ENCODE results near the gene ZDHHC24. TPM values are rescaled to one million over a fixed set of nuclear protein-coding genes. Genes with fewer than 3 reads are reported as not detected.

The ZDHHC24 gene
- total and polyA plus RNA-seq, 2 donors (not counting 1 experiment from before 2014, with no cell fraction given) = 6.0 to 11.6 TPM

GRCh38 chr11:66478729-66479393 is 67.0 kb downstream of the ZDHHC24 start:
- peak overlapping the region; percentile 74 to 97 (median 87) for H3K4me3 ChIP-seq (replicated peaks in 1 of 4; ENCODE audit: control extremely low read depth in 1 of 4, insufficient read depth in 1 of 4, low read depth in 3 of 4, low read length in 4 of 4)
- peak overlapping the region; percentile 97 for H3K27ac ChIP-seq (ENCODE audit: insufficient read depth, low read length)
- peaks cover 3% of the 10 kb centered on the region for H3K4me1 ChIP-seq (ENCODE audit: control insufficient read depth, extremely low read depth, insufficient read depth, low read length)
- peak; percentile 72 to 76 for TF ChIP-seq CTCF (conservative IDR thresholded peaks at IDR 0.05 in 1 of 2, IDR thresholded peaks at IDR 0.05 in 1 of 2; ENCODE audit: low read depth in 1 of 2, low read length in 2 of 2)
- no peak for TF ChIP-seq EZH2 (IDR thresholded peaks at IDR 0.05; ENCODE audit: low read length, missing control alignments)
- peak overlapping the region; percentile 95 for H3K4me2 ChIP-seq (ENCODE audit: extremely low read depth, insufficient read depth, low read length)
- H3K36me3 ChIP-seq (ENCODE audit: control insufficient read depth, insufficient read depth, low read length) = peaks cover 5% of the 10 kb centered on the region
- DNase-seq (ENCODE audit: low read depth in 2 of 2) = peak in 1 of 2 donors; percentile 23
- peak overlapping the region; percentile 96 for H3K9ac ChIP-seq (ENCODE audit: insufficient read depth, low read length)
- peaks cover 5% of the 10 kb centered on the region for H3K79me2 ChIP-seq (ENCODE audit: control insufficient read depth, insufficient read depth, low read length)
- no peaks in the 10 kb centered on the region for H4K20me1 ChIP-seq (ENCODE audit: control insufficient read depth, extremely low read depth, insufficient read depth, low read length)
- H3K9me3 ChIP-seq (ENCODE audit: control insufficient read depth, insufficient read depth, low read depth, low read length) = no peaks in the 10 kb centered on the region
- H2AFZ ChIP-seq (ENCODE audit: low read length) = peak overlapping the region; percentile 17
- no peaks in the 10 kb centered on the region for H3K27me3 ChIP-seq (ENCODE audit: control insufficient read depth, insufficient read depth, low read length)

- peaks cover 6% of the 10 kb centered on the region for H3K36me3 ChIP-seq (ENCODE audit: control insufficient read depth, insufficient read depth, low read length)
- no peak for DNase-seq (ENCODE audit: low read depth in 2 of 2)
- no peak overlapping the region for H3K9ac ChIP-seq (ENCODE audit: insufficient read depth, low read length)
- H3K79me2 ChIP-seq (ENCODE audit: control insufficient read depth, insufficient read depth, low read length) = peaks cover 5% of the 10 kb centered on the region
- H3K27ac ChIP-seq (ENCODE audit: insufficient read depth, low read length) = no peak overlapping the region
- no peaks in the 10 kb centered on the region for H3K27me3 ChIP-seq (ENCODE audit: control insufficient read depth, insufficient read depth, low read length)
- no peaks in the 10 kb centered on the region for H4K20me1 ChIP-seq (ENCODE audit: control insufficient read depth, extremely low read depth, insufficient read depth, low read length)
- no peak overlapping the region for H3K4me3 ChIP-seq (replicated peaks in 1 of 4; ENCODE audit: control extremely low read depth in 1 of 4, insufficient read depth in 1 of 4, low read depth in 3 of 4, low read length in 4 of 4)
- H3K4me2 ChIP-seq (ENCODE audit: extremely low read depth, insufficient read depth, low read length) = no peak overlapping the region
- no peaks in the 10 kb centered on the region for H3K9me3 ChIP-seq (ENCODE audit: control insufficient read depth, insufficient read depth, low read depth, low read length)
- no peak overlapping the region for H2AFZ ChIP-seq (ENCODE audit: low read length)
- H3K4me1 ChIP-seq (ENCODE audit: control insufficient read depth, extremely low read depth, insufficient read depth, low read length) = peaks cover 3% of the 10 kb centered on the region
- TF ChIP-seq CTCF (conservative IDR thresholded peaks at IDR 0.05 in 1 of 2, IDR thresholded peaks at IDR 0.05 in 1 of 2; ENCODE audit: low read depth in 1 of 2, low read length in 2 of 2) (no peak), EZH2 (IDR thresholded peaks at IDR 0.05; ENCODE audit: low read length, missing control alignments) (no peak)
These were observed 68.3 kb downstream of the ZDHHC24 start for GRCh38 chr11:66477263-66478201.

- DNase-seq (ENCODE audit: low read depth in 2 of 2) = no peak
- no peak for TF ChIP-seq EZH2 (IDR thresholded peaks at IDR 0.05; ENCODE audit: low read length, missing control alignments)
- no peak for TF ChIP-seq CTCF (conservative IDR thresholded peaks at IDR 0.05 in 1 of 2, IDR thresholded peaks at IDR 0.05 in 1 of 2; ENCODE audit: low read depth in 1 of 2, low read length in 2 of 2)
- H2AFZ ChIP-seq (ENCODE audit: low read length) = no peak overlapping the region
These were observed 69.0 kb downstream of the ZDHHC24 start for GRCh38 chr11:66476841-66477251.

More at GRCh38 chr11:66476841-66477251, 69.0 kb downstream of the ZDHHC24 start:
- Histone ChIP-seq H3K27me3 (ENCODE audit: control insufficient read depth, insufficient read depth, low read length) (no peaks in the 10 kb centered on the region), H3K4me3 (replicated peaks in 1 of 4; ENCODE audit: control extremely low read depth in 1 of 4, insufficient read depth in 1 of 4, low read depth in 3 of 4, low read length in 4 of 4) (no peak overlapping the region), H3K27ac (ENCODE audit: insufficient read depth, low read length) (no peak overlapping the region), H3K36me3 (ENCODE audit: control insufficient read depth, insufficient read depth, low read length) (peaks cover 6% of the 10 kb centered on the region), H4K20me1 (ENCODE audit: control insufficient read depth, extremely low read depth, insufficient read depth, low read length) (no peaks in the 10 kb centered on the region), H3K4me2 (ENCODE audit: extremely low read depth, insufficient read depth, low read length) (no peak overlapping the region), H3K9ac (ENCODE audit: insufficient read depth, low read length) (no peak overlapping the region), H3K9me3 (ENCODE audit: control insufficient read depth, insufficient read depth, low read depth, low read length) (no peaks in the 10 kb centered on the region), H3K4me1 (ENCODE audit: control insufficient read depth, extremely low read depth, insufficient read depth, low read length) (peaks cover 3% of the 10 kb centered on the region), H3K79me2 (ENCODE audit: control insufficient read depth, insufficient read depth, low read length) (peaks cover 5% of the 10 kb centered on the region)

All from fibroblast of lung (primary cell).